IPS-15b (cell line): Measurements from ENCODE around the gene UACA.

Experiments
- H3K27me3 ChIP-seq: one replicate; pipeline ENCODE4 v1.6.1; 2013; ENCODE audit warnings: low read length; ENCODE audit not compliant: control insufficient read depth, insufficient read depth
- H3K36me3 ChIP-seq: one replicate; pipeline ENCODE4 v1.6.1; 2013; ENCODE audit warnings: low read length; ENCODE audit not compliant: control insufficient read depth, insufficient read depth
- H3K4me1 ChIP-seq: one replicate; pipeline ENCODE4 v1.6.1; 2013; ENCODE audit warnings: mild to moderate bottlenecking, low read length; ENCODE audit not compliant: control insufficient read depth, insufficient read depth
- H3K4me3 ChIP-seq: one replicate; pipeline ENCODE4 v1.5.1; 2013; ENCODE audit warnings: low read depth, low read length
- H3K9ac ChIP-seq: one replicate; pipeline ENCODE4 v1.6.1; 2013; ENCODE audit warnings: low read depth, mild to moderate bottlenecking, low read length
- H3K9me3 ChIP-seq: one replicate; pipeline ENCODE4 v1.6.1; 2013; ENCODE audit warnings: mild to moderate bottlenecking, low read length; ENCODE audit not compliant: control insufficient read depth, insufficient read depth

UACA gene

GRCh38 chr15:70646169-70646568, 117.2 kb downstream of the UACA start:
- no peaks in the 10 kb centered on the region for H3K9me3 ChIP-seq
- no peak overlapping the region for H3K9ac ChIP-seq
- H3K36me3 ChIP-seq, result no peaks in the 10 kb centered on the region
- no peaks in the 10 kb centered on the region for H3K4me1 ChIP-seq
- no peaks in the 10 kb centered on the region for H3K27me3 ChIP-seq
- no peak overlapping the region for H3K4me3 ChIP-seq

GRCh38 chr15:70643783-70644125, 119.6 kb downstream of the UACA start:
- Histone ChIP-seq H3K4me1 (no peaks in the 10 kb centered on the region), H3K9ac (no peak overlapping the region), H3K4me3 (no peak overlapping the region), H3K27me3 (no peaks in the 10 kb centered on the region), H3K9me3 (no peaks in the 10 kb centered on the region), H3K36me3 (no peaks in the 10 kb centered on the region)

- Histone ChIP-seq H3K9ac (no peak overlapping the region), H3K36me3 (no peaks in the 10 kb centered on the region), H3K27me3 (no peaks in the 10 kb centered on the region), H3K4me1 (no peaks in the 10 kb centered on the region), H3K4me3 (no peak overlapping the region), H3K9me3 (no peaks in the 10 kb centered on the region)
Measured at GRCh38 chr15:70643106-70643782, 120.1 kb downstream of the UACA start.

- Histone ChIP-seq H3K27me3 (no peaks in the 10 kb centered on the region), H3K36me3 (no peaks in the 10 kb centered on the region), H3K4me3 (no peak overlapping the region), H3K9ac (no peak overlapping the region), H3K9me3 (no peaks in the 10 kb centered on the region), H3K4me1 (peaks cover 23% of the 10 kb centered on the region)
Measured at GRCh38 chr15:70636540-70637165, 126.7 kb downstream of the UACA start.

- H3K27me3 ChIP-seq, result no peaks in the 10 kb centered on the region
- H3K4me1 ChIP-seq, result peaks cover 29% of the 10 kb centered on the region
- H3K9ac ChIP-seq, result no peak overlapping the region
- no peak overlapping the region for H3K4me3 ChIP-seq
- no peaks in the 10 kb centered on the region for H3K9me3 ChIP-seq
- no peaks in the 10 kb centered on the region for H3K36me3 ChIP-seq
Measured at GRCh38 chr15:70635895-70636294, 127.5 kb downstream of the UACA start.

GRCh38 chr15:70633991-70634390, 129.4 kb downstream of the UACA start:
- Histone ChIP-seq H3K9ac (no peak overlapping the region), H3K4me3 (no peak overlapping the region), H3K4me1 (peaks cover 29% of the 10 kb centered on the region), H3K27me3 (no peaks in the 10 kb centered on the region), H3K9me3 (no peaks in the 10 kb centered on the region), H3K36me3 (no peaks in the 10 kb centered on the region)

GRCh38 chr15:70633103-70633831, 130.1 kb downstream of the UACA start:
- Histone ChIP-seq H3K27me3 (no peaks in the 10 kb centered on the region), H3K4me1 (peaks cover 29% of the 10 kb centered on the region), H3K9me3 (no peaks in the 10 kb centered on the region), H3K4me3 (no peak overlapping the region), H3K9ac (no peak overlapping the region), H3K36me3 (no peaks in the 10 kb centered on the region)

GRCh38 chr15:70632491-70633102, 130.8 kb downstream of the UACA start:
- H3K36me3 ChIP-seq, result no peaks in the 10 kb centered on the region
- H3K4me3 ChIP-seq, result no peak overlapping the region
- no peak overlapping the region for H3K9ac ChIP-seq
- no peaks in the 10 kb centered on the region for H3K27me3 ChIP-seq
- H3K9me3 ChIP-seq, result no peaks in the 10 kb centered on the region
- peaks cover 32% of the 10 kb centered on the region for H3K4me1 ChIP-seq

GRCh38 chr15:70632079-70632478, 131.3 kb downstream of the UACA start:
- Histone ChIP-seq H3K9me3 (no peaks in the 10 kb centered on the region), H3K9ac (no peak overlapping the region), H3K4me1 (peaks cover 32% of the 10 kb centered on the region), H3K27me3 (no peaks in the 10 kb centered on the region), H3K4me3 (no peak overlapping the region), H3K36me3 (no peaks in the 10 kb centered on the region)

- Histone ChIP-seq H3K4me1 (peaks cover 32% of the 10 kb centered on the region), H3K9ac (no peak overlapping the region), H3K4me3 (no peak overlapping the region), H3K36me3 (no peaks in the 10 kb centered on the region), H3K9me3 (no peaks in the 10 kb centered on the region), H3K27me3 (no peaks in the 10 kb centered on the region)
Measured at GRCh38 chr15:70629735-70630273, 133.6 kb downstream of the UACA start.

GRCh38 chr15:70628549-70628896, 134.8 kb downstream of the UACA start:
- no peaks in the 10 kb centered on the region for H3K27me3 ChIP-seq
- no peak overlapping the region for H3K9ac ChIP-seq
- H3K4me1 ChIP-seq, result peaks cover 27% of the 10 kb centered on the region
- H3K36me3 ChIP-seq, result no peaks in the 10 kb centered on the region
- no peaks in the 10 kb centered on the region for H3K9me3 ChIP-seq
- no peak overlapping the region for H3K4me3 ChIP-seq
